ENCODE measurements around the gene PLEKHH1.
A peak's percentile ranks its signal among the peaks of the same experiment; 100 is the strongest.

The PLEKHH1 gene

GRCh38 chr14:67555518-67556090 is 22.5 kb downstream of the PLEKHH1 start:
- no peak overlapping the region for H3K18ac ChIP-seq (ENCODE audit: low read length)
- H2BK5ac ChIP-seq (ENCODE audit: low read length), result no peak overlapping the region
- H3K36me3 ChIP-seq (ENCODE audit: control insufficient read depth, insufficient read depth, low read length), result no peaks in the 10 kb centered on the region
- no peaks in the 10 kb centered on the region for H3K27me3 ChIP-seq (ENCODE audit: insufficient read depth, low read length, poor library complexity)
- no peaks in the 10 kb centered on the region for H3K4me1 ChIP-seq (ENCODE audit: control insufficient read depth, low read depth, low read length)
- H3K4me2 ChIP-seq (ENCODE audit: low read length), result no peak overlapping the region
- no peak overlapping the region for H3K4ac ChIP-seq (ENCODE audit: low read depth, low read length)
- no peak overlapping the region for H4K8ac ChIP-seq (ENCODE audit: low read depth, low read length)
- no peak overlapping the region for H2BK15ac ChIP-seq (replicated peaks; ENCODE audit: low read depth)
- no peak overlapping the region for H3K23ac ChIP-seq (ENCODE audit: low read length)
- no peaks in the 10 kb centered on the region for H3K79me2 ChIP-seq (ENCODE audit: control insufficient read depth, insufficient read depth, low read length)
- DNase-seq, result no peak
- H4K5ac ChIP-seq (ENCODE audit: low read length), result no peak overlapping the region
- H3K27ac ChIP-seq (ENCODE audit: low read depth, low read length), result no peak overlapping the region
- no peak overlapping the region for H3K9ac ChIP-seq (ENCODE audit: low read length)
- no peak overlapping the region for H2BK120ac ChIP-seq (ENCODE audit: low read depth, low read length)
- no peak overlapping the region for H3K4me3 ChIP-seq (ENCODE audit: low read length)
- H2AK5ac ChIP-seq (ENCODE audit: low read length), result no peak overlapping the region
- no peaks in the 10 kb centered on the region for H3K79me1 ChIP-seq (ENCODE audit: low read length)
- H3K56ac ChIP-seq (ENCODE audit: low read length), result no peak overlapping the region
- no CpG with 5 or more reads among the region's 11 CpGs for WGBS (ENCODE audit: extremely low coverage, insufficient coverage, low lambda C conversion rate)

- no CpG with 5 or more reads among the region's 2 CpGs for WGBS (ENCODE audit: extremely low coverage, insufficient coverage, low lambda C conversion rate)
- H3K4me2 ChIP-seq (ENCODE audit: low read length), result no peak overlapping the region
- H2BK15ac ChIP-seq (replicated peaks; ENCODE audit: low read depth), result no peak overlapping the region
- H2BK5ac ChIP-seq (ENCODE audit: low read length), result no peak overlapping the region
- H2AK5ac ChIP-seq (ENCODE audit: low read length), result no peak overlapping the region
- H3K9ac ChIP-seq (ENCODE audit: low read length), result no peak overlapping the region
- no peaks in the 10 kb centered on the region for H3K79me2 ChIP-seq (ENCODE audit: control insufficient read depth, insufficient read depth, low read length)
- H2BK120ac ChIP-seq (ENCODE audit: low read depth, low read length), result no peak overlapping the region
- no peaks in the 10 kb centered on the region for H3K4me1 ChIP-seq (ENCODE audit: control insufficient read depth, low read depth, low read length)
- H3K4me3 ChIP-seq (ENCODE audit: low read length), result no peak overlapping the region
- H3K4ac ChIP-seq (ENCODE audit: low read depth, low read length), result no peak overlapping the region
- no peak overlapping the region for H3K56ac ChIP-seq (ENCODE audit: low read length)
- H3K36me3 ChIP-seq (ENCODE audit: control insufficient read depth, insufficient read depth, low read length), result no peaks in the 10 kb centered on the region
- H3K27ac ChIP-seq (ENCODE audit: low read depth, low read length), result no peak overlapping the region
- H3K23ac ChIP-seq (ENCODE audit: low read length), result no peak overlapping the region
- no peak overlapping the region for H4K5ac ChIP-seq (ENCODE audit: low read length)
- H3K27me3 ChIP-seq (ENCODE audit: insufficient read depth, low read length, poor library complexity), result no peaks in the 10 kb centered on the region
- no peak overlapping the region for H4K8ac ChIP-seq (ENCODE audit: low read depth, low read length)
- no peak for DNase-seq
- no peaks in the 10 kb centered on the region for H3K79me1 ChIP-seq (ENCODE audit: low read length)
- H3K18ac ChIP-seq (ENCODE audit: low read length), result no peak overlapping the region
Observed at GRCh38 chr14:67556671-67557070, 23.6 kb downstream of the PLEKHH1 start.

- peak; percentile 78 for DNase-seq
- Histone ChIP-seq H3K4me2 (ENCODE audit: low read length) (no peak overlapping the region), H3K27ac (ENCODE audit: low read depth, low read length) (no peak overlapping the region), H3K23ac (ENCODE audit: low read length) (no peak overlapping the region), H2BK5ac (ENCODE audit: low read length) (no peak overlapping the region), H2BK15ac (replicated peaks; ENCODE audit: low read depth) (no peak overlapping the region), H3K18ac (ENCODE audit: low read length) (no peak overlapping the region), H3K79me2 (ENCODE audit: control insufficient read depth, insufficient read depth, low read length) (no peaks in the 10 kb centered on the region), H3K4me3 (ENCODE audit: low read length) (no peak overlapping the region), H2AK5ac (ENCODE audit: low read length) (no peak overlapping the region), H2BK120ac (ENCODE audit: low read depth, low read length) (no peak overlapping the region), H3K4me1 (ENCODE audit: control insufficient read depth, low read depth, low read length) (no peaks in the 10 kb centered on the region), H3K4ac (ENCODE audit: low read depth, low read length) (no peak overlapping the region), H3K27me3 (ENCODE audit: insufficient read depth, low read length, poor library complexity) (no peaks in the 10 kb centered on the region), H3K56ac (ENCODE audit: low read length) (no peak overlapping the region), H4K8ac (ENCODE audit: low read depth, low read length) (no peak overlapping the region), H3K79me1 (ENCODE audit: low read length) (no peaks in the 10 kb centered on the region), H4K5ac (ENCODE audit: low read length) (no peak overlapping the region), H3K36me3 (ENCODE audit: control insufficient read depth, insufficient read depth, low read length) (no peaks in the 10 kb centered on the region), H3K9ac (ENCODE audit: low read length) (no peak overlapping the region)
- no CpG with 5 or more reads among the region's 7 CpGs for WGBS (ENCODE audit: extremely low coverage, insufficient coverage, low lambda C conversion rate)
Observed at GRCh38 chr14:67557118-67557517, 24.0 kb downstream of the PLEKHH1 start.

GRCh38 chr14:67557656-67558055 is 24.6 kb downstream of the PLEKHH1 start:
- no peak for DNase-seq
- no peak overlapping the region for H3K4me3 ChIP-seq (ENCODE audit: low read length)
- no peak overlapping the region for H2BK15ac ChIP-seq (replicated peaks; ENCODE audit: low read depth)
- no peak overlapping the region for H3K9ac ChIP-seq (ENCODE audit: low read length)
- no peak overlapping the region for H3K27ac ChIP-seq (ENCODE audit: low read depth, low read length)
- no peaks in the 10 kb centered on the region for H3K36me3 ChIP-seq (ENCODE audit: control insufficient read depth, insufficient read depth, low read length)
- no peaks in the 10 kb centered on the region for H3K27me3 ChIP-seq (ENCODE audit: insufficient read depth, low read length, poor library complexity)
- H2BK120ac ChIP-seq (ENCODE audit: low read depth, low read length), result no peak overlapping the region
- no peak overlapping the region for H3K4me2 ChIP-seq (ENCODE audit: low read length)
- H3K56ac ChIP-seq (ENCODE audit: low read length), result no peak overlapping the region
- H3K79me2 ChIP-seq (ENCODE audit: control insufficient read depth, insufficient read depth, low read length), result no peaks in the 10 kb centered on the region
- H2AK5ac ChIP-seq (ENCODE audit: low read length), result no peak overlapping the region
- no peaks in the 10 kb centered on the region for H3K79me1 ChIP-seq (ENCODE audit: low read length)
- H2BK5ac ChIP-seq (ENCODE audit: low read length), result no peak overlapping the region
- no peak overlapping the region for H3K18ac ChIP-seq (ENCODE audit: low read length)
- no peak overlapping the region for H3K23ac ChIP-seq (ENCODE audit: low read length)
- no peaks in the 10 kb centered on the region for H3K4me1 ChIP-seq (ENCODE audit: control insufficient read depth, low read depth, low read length)
- no CpG with 5 or more reads among the region's 3 CpGs for WGBS (ENCODE audit: extremely low coverage, insufficient coverage, low lambda C conversion rate)
- H4K8ac ChIP-seq (ENCODE audit: low read depth, low read length), result no peak overlapping the region
- H3K4ac ChIP-seq (ENCODE audit: low read depth, low read length), result no peak overlapping the region
- H4K5ac ChIP-seq (ENCODE audit: low read length), result no peak overlapping the region

GRCh38 chr14:67559639-67560038 is 26.5 kb downstream of the PLEKHH1 start:
- H3K27me3 ChIP-seq (ENCODE audit: insufficient read depth, low read length, poor library complexity), result no peaks in the 10 kb centered on the region
- DNase-seq, result no peak
- H3K56ac ChIP-seq (ENCODE audit: low read length), result no peak overlapping the region
- H2BK5ac ChIP-seq (ENCODE audit: low read length), result no peak overlapping the region
- H3K23ac ChIP-seq (ENCODE audit: low read length), result no peak overlapping the region
- no peaks in the 10 kb centered on the region for H3K4me1 ChIP-seq (ENCODE audit: control insufficient read depth, low read depth, low read length)
- H3K4ac ChIP-seq (ENCODE audit: low read depth, low read length), result no peak overlapping the region
- H3K79me1 ChIP-seq (ENCODE audit: low read length), result no peaks in the 10 kb centered on the region
- no peak overlapping the region for H3K27ac ChIP-seq (ENCODE audit: low read depth, low read length)
- H2AK5ac ChIP-seq (ENCODE audit: low read length), result no peak overlapping the region
- WGBS (ENCODE audit: extremely low coverage, insufficient coverage, low lambda C conversion rate), result no CpG with 5 or more reads among the region's 4 CpGs
- H3K9ac ChIP-seq (ENCODE audit: low read length), result no peak overlapping the region
- no peak overlapping the region for H4K8ac ChIP-seq (ENCODE audit: low read depth, low read length)
- H4K5ac ChIP-seq (ENCODE audit: low read length), result no peak overlapping the region
- no peak overlapping the region for H3K4me3 ChIP-seq (ENCODE audit: low read length)
- H3K79me2 ChIP-seq (ENCODE audit: control insufficient read depth, insufficient read depth, low read length), result no peaks in the 10 kb centered on the region
- H3K18ac ChIP-seq (ENCODE audit: low read length), result no peak overlapping the region
- no peaks in the 10 kb centered on the region for H3K36me3 ChIP-seq (ENCODE audit: control insufficient read depth, insufficient read depth, low read length)
- no peak overlapping the region for H2BK15ac ChIP-seq (replicated peaks; ENCODE audit: low read depth)
- no peak overlapping the region for H2BK120ac ChIP-seq (ENCODE audit: low read depth, low read length)
- H3K4me2 ChIP-seq (ENCODE audit: low read length), result no peak overlapping the region
